ENCODE measurements around the gene NSFL1C.

Gene NSFL1C

DNA sequence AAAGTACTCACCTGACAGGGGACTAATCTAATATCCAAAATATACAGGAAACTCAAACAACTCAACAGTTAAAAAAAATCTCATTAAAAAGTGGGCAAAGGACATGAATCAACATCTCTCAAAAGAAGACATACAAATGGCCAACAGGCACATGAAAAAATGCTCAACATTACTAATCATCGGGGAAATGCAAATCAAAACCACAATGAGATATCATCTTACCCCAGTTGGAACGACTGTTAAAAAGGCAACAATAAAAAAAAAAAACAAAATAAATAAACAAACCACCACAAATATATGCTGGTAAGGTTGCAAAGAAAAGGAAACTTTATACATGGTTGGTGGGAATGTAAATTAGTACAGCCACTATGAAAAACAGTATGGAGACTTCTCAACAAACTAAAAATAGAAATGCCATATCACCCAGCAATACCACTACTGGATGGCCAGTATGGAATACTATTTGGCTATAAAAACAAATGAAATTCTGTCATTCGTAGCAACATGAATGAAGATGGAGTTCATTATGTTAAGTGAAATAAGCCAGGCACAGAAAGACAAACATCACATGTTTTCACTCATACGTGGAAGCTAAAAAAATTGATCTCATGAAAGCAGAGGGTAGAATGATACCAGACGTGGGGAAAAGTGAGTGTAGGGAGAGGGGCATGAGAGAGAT is 17.9 kb upstream of the NSFL1C start:
- DNase-seq = no peak

DNA sequence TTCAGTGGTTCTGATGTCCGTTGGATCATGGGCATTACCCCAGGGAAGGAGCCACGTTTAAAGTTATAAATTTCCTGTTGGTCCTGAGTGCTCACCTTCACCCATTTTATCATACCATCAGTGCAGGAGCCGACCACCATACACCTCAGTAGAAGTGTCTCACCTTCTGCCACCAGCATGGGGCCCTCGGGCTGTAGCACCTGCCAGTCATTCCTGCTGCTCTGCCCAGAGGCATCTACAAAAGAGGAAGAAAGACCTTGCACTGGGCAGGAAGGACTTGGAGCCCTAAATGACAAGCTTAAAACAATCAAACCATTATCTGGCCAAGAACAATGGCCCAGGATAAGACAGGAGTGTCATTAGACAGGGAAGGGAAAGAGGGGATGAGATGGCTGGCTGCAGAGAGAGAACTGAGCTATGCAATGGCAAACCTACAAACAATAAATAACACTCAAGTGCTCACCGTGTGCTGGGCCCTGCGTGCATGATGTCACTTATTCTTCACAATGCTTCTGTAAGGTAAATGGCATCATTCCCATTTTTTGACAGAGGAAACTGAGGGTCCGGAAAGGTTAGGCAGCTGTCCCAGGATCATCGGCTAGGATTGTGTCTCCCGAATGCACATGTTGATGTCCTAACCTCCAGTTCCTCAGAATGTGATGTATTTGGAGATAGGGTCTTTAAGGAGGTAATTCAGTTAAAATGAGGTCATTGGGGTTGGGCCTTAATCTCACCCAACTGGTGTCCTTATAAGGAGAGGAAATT is 13.4 kb upstream of the NSFL1C start:
- no peak for DNase-seq

- no peak for DNase-seq
Observed at GRCh38 chr20:1478566-1478965, 11.9 kb upstream of the NSFL1C start.

GRCh38 chr20:1477896-1478490 is 11.3 kb upstream of the NSFL1C start:
- DNase-seq = no peak

- DNase-seq = no peak
Observed at GRCh38 chr20:1474817-1475603, 8.4 kb upstream of the NSFL1C start.

DNA sequence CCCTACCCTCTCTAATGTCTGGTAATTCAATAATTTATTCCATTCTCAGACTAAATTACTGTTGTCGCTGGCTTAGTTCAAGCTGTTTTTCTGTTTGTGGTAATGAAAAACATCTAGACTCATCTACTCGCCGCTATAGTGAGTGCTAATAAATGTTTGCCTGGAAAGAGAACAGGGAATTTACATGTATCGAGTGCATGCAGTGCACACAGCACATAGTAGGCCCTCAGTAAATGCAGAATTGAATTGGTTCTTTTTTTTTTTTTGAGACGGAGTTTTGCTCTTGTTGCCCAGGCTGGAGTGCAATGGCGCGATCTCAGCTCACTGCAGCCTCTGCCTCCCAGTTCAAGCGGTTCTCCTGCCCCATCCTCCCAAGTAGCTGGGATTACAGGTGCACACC is 7.7 kb upstream of the NSFL1C start:
- no peak for DNase-seq

DNA sequence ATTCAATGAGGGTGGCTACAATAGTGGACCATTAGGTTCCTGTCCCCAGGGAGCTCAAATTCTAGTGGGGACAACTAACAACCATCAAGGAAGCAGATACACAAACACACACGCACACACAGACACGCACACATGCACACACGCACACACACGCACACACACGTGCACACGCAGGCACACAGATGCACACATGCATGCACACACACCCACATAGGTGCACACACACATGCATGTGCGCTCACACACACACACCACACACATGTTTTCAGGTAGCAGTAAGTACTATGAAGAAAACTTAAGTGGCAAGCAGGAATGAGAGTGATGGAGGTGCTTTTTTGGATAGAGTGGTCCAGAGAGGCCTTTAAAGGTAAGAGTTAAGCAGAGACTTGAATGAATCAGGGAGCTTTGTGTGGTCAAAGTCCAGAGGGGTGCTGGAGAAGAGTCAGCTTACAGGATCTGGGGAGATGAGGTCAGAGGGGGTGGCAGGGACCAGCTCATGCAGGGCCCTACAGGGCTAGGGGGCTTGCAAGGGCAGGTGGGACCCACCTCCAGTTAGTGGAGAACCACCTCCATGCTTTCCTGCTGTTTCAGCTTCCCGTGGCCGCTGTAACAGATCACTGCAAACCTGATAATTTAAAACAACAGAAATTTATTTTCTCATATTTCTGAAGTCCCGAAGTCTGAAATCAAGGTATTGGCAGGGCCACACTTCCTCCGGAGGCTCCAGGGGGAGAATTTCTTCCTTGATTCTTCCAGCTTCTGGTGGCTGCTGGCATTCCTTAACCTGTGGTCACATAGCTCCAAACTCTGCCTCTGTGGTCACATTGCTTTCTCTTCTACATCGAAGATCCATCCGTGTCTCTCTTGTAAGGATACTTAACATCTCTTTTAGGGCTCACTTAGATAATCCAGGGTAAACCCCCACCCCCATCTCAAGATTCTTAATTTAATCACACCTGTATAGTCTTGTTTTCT is 6.9 kb upstream of the NSFL1C start:
- DNase-seq = no peak

GRCh38 chr20:1472556-1473245 is 6.1 kb upstream of the NSFL1C start:
- no peak for DNase-seq

DNA sequence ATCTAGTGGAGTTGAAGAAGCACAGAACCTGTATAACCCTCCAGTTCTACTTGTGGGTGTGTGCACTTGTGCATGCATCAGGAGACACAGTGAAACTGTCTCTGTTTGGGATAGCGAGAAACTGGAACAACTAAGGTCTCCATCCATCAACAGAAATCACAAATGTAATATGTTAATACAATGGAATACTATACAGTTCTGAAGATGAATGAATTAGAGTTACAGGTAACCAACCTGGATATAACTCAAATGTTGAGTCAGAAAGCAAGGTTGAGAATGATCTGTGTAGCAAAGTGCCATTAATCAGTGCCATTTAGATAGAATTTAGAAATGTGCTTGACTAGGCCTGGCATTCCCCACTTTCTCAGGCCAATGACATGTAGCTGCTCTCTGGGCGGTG is 4.6 kb upstream of the NSFL1C start:
- no peak for DNase-seq

- DNase-seq = peak; percentile 81
Observed at GRCh38 chr20:1469925-1470571, 3.4 kb upstream of the NSFL1C start.

- no peak for DNase-seq
Observed at GRCh38 chr20:1469306-1469905, 2.8 kb upstream of the NSFL1C start.

DNA sequence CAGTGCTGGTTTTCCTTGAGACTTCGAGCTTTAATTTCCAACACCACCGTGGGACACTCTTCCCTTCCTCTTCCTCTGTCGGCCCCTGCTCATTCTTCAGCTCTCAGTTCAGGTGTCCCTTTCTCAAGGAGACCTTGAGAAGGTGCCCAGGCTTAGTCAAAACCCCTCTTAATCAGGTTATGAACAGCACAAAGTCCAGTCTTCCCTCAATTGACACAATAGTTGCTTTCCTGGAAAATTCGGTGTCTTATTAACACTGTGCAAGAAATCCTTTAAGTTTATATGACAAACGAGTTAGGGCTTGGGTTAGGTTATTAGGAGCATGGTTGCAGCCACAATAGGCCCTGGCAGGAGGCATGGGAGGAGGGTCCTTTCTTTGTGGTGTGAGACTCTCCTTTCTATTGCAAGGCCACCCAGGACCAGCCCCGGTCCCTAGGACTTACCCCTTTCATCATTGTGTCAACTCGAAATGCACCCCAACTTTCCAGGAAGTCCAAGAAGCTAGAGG is 1.5 kb upstream of the NSFL1C start:
- no peak for DNase-seq

DNA sequence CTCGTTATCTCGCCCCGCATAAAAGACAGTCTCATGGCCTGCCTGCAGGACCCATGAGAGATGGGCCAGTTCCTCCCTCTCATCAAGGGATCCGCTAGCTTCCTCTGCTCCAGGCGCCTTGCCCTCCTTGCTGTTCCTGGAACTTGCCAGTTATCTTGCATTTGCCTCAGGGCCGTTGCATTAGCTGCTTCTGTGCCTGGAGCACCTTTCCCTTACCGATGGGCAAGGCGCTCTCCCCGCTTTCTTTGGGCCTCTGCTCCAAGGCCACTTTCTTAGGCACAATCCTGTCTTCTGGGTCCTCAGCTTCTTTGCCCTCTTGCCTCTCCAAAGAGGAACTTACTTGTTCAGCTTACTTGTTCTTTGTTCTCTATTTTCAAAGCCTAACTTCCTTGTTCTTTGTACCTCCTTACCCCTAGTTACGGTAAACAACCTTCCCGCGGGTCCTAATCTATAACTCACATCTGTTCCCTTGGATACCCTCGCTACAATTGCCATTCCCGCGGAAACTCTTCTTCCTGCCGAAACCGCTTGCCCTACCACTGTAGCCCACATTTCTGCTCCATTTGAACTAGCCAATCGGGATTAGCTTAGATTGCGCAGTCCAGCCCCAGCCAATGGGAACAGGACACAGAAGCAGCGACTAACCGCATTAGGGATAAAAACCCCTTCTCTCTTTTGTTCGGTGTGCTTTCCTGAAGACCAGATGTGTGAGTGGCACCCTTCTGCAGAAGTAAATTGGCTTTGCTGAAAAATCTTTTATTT is 887 bp upstream of the NSFL1C start:
- DNase-seq = peak; percentile 41

DNA sequence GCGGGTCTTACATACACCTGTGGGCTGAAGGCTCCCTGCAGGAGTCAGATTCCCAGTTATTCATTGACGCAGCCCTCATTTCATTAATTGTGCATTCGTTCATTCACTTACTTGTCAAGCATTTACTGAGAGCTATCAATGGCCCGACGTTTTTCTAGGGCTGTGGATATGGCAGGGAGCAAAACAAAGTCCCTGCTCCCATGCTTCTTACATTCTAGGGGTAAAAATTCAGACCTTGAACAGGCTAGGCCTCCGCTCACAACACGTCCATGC is 369 bp upstream of the NSFL1C start:
- no peak for DNase-seq

DNA sequence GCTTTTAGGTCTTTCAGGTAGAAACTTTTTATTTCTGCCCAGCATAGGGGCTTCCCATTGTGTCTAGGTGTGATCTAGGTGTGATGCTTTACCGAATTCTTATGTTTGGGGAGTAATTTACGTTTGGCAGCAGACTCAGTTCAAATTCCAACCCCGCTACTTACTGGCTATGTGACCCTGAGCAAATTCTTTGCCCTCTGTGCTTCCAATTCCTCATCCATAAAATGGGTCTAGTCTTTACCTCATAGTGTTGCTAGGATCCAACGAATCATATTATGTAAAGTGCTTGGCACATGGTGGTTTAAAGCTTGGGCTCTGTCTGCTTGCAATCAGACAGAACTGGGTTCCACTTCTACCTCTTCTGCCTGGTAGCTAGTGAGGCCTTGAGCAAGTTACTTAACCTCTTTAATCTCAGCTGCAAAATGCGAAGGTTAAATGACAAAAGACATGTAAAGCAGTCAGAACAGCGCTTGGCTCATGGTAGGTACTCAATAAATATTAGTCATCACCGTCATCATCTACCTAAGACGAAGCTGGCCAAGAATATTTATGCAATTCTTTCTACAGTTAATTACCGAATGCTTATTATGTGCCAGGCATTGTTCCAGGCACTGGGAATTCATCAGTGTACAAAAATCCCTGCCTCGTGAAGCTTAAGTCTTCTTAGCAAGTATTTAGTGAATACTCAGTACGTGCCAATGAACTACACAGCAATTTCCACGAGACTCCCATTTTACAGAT is 1.0 kb downstream of the NSFL1C start:
- DNase-seq = no peak

GRCh38 chr20:1463971-1464570 is 2.6 kb downstream of the NSFL1C start:
- no peak for DNase-seq

DNA sequence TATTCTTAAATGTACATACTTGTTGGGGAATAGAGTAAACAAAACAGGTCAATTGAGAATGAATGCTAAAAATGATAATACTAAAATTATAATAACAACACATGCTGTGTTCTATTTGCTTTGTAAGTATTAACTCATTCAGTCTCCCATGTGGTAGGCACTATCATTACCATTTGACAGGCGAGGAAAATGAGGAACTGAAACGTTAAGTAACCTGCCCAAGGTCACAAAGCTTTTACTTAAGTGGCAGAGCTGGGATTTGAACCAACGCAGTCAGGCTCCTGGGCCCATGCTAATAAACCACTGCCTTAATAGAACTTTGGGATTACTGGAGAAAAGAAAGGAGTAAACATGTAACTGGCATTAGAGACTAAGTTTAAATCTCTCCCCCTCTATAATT is 3.8 kb downstream of the NSFL1C start:
- no peak for DNase-seq

GRCh38 chr20:1462001-1462400 is 4.6 kb downstream of the NSFL1C start:
- no peak for DNase-seq

GRCh38 chr20:1460275-1460674 is 6.4 kb downstream of the NSFL1C start:
- no peak for DNase-seq

Measured in NCI-H82 (cell line).